Measurements from ENCODE around the gene NCOA1.
"Not testable (repeated sequence)": the region's sequence is repeated elsewhere in the genome, so short reads cannot be mapped to it uniquely, and the experiment has no call there.

The NCOA1 gene

GRCh38 chr2:24477229-24477628 lies 13.8 kb upstream of the NCOA1 start:
- DNase-seq = no peak

DNA sequence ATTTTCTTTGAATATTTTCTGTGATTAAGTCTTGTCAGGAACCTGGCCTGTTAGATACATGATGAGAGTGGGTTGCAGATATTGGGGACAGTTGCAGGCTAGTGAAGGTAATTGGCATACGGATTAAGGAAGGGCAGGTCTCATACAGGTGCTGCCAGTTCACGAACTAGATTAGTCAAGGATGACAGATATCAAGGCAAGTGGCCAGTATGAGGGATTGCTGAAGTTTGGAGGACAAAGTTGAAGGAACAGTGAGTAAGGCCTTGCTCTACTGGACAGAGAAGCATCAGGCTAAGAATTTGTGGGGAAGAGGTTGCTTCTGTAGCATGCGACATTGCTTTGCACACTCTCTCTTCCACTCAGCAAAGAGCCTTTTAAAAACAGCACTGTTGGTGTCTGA lies 12.8 kb upstream of the NCOA1 start:
- no peak for DNase-seq

DNA sequence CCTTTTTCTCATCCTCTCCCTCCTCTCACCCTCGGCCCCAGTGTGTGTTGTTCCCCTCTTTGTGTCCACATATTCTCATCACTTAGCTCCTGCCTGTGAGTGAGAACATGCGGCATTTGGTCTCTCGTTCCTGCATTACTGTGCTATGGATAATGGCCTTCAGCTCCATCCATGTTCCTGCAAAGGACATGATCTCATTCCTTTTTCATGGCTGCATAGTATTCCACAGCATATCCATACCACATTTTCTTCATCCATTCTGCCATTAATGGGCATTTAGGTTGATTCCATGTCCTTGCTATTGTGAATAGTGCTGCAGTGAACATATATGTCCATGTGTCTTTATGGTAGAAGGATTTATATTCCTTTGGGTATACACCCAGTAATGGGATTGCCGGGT lies 10.8 kb upstream of the NCOA1 start:
- no peak for DNase-seq

DNA sequence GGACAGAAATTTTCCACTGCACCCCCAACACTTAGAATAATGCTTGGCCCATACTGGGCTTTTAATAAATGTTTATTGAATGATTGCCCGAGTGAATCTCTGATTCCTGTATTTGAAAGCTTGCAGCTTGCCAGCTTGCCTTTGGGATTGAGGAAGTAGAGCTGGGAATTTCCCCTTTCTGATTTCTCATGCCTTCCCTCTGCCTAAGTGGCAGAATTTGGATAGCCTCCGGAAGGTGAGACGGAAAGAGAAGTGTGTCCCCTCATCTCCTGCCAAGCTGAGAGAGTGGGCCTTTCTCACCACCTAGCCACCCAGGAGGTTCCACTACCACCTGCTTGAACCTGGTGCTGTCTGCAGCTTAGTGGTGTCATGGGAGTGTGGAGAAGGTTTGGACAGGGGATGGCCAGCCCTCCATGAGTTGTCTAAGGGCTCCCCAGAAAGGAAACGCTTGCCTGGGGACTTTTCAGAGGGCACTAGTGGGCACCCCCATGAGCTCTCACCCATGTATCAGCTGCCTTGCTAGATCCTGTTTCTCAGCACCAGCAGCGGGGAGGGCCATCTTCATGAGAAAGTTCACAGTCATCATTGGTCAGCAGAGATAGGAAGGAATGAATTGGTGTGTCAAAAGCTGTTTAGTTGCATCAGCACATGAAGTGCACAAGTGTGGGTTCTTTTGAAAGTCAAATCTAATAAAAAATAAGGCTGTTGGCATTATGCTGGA lies 8.6 kb upstream of the NCOA1 start:
- DNase-seq = no peak

GRCh38 chr2:24482972-24483300 lies 8.1 kb upstream of the NCOA1 start:
- no peak for DNase-seq

DNA sequence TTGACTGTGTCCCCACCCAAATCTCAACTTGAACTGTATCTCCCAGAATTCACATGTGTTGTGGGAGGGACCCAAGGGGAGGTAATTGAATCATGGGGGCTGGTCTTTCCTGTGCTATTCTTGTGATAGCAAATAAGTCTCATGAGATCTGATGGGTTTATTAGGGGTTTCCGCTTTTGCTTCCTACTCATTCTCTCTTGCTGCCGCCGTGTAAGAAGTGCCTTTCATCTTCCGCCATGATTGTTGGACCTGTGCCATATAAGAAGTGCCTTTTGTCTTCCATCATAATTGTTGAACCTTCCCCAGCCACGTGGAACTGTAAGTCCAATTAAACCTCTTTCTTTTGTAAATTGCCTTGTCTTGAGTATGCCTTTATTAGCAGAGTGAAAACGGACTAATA lies 6.4 kb upstream of the NCOA1 start:
- not testable (repeated sequence) for DNase-seq

DNA sequence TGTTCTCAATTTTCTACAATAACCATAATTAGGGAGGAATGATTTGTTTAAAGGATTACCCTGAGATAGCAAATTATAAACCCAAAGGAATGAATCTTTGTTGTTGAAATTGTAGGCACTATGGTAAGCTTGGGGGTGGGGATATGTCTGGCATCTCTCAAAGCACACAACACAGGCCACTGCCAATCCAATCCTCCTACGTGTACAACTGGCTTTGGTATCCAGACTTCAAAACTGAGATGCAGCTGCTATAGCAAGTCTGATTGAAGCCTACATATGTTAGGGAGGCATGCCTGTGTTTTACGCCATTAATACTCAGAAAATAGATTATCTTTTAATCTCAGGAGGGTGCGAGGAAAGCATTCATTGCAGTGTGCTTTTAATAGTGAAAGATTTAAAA lies 5.9 kb upstream of the NCOA1 start:
- DNase-seq = no peak

- no peak for DNase-seq
Observed at GRCh38 chr2:24486636-24487205, 4.3 kb upstream of the NCOA1 start.

DNA sequence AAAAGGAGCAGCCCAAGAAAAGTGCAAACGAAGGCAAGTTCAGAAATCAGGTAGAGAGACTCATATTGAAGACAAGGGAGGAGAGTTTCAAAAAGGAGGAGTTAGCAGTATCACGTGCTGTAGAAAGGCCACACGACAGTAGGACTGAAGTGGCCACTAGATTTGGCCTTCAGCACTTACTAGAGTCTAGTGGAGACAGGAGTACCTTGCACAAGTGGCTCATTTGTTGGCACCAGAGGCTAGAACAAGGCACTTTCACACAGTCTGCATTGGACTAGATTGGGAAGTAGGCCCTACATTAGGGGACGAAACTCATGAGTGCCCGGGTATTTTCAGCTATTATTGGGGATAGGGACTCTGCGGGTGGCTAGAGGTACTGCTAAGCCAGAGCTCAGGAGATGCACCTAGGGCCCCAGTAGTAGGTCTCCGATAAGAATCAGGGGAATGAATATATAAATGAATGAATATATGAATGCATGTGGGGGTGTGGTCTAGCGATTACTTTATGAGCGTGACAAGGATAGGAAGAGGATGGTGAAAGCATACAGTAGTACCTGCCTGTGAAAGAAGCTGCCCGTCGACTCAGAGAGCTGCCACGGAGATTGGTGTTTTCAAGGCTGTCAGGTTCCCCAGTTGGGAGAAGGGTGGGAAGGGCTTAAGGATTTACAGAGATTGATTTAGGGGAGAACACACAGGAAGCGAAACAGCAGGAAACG lies 1.4 kb upstream of the NCOA1 start:
- no peak for DNase-seq

DNA sequence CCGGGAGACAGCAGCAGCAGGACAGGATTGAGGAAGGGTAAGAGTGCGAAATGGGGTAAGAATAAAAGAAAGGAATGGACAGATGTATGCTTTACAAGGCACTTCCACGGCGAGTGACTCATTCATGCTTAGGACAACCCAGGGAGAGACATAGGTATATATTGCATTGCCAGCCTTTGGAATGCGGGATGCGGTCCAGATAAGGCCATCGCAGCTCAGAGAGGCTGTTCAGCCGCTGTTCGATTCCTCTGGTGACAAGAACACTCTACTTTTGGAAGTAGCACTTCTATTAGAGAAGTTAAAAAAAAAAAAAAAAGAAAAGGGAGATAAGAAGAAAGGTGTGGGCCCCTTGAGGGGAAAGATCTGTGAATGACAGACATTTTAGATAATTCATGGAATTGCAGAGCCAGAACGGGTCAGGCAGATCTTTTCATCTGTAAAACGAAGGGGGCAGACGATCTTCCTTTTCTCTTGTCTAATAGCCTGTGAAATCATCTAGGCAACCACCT lies 819 bp upstream of the NCOA1 start:
- no peak for DNase-seq

GRCh38 chr2:24491542-24492420 lies 727 bp downstream of the NCOA1 start:
- no peak for DNase-seq

DNA sequence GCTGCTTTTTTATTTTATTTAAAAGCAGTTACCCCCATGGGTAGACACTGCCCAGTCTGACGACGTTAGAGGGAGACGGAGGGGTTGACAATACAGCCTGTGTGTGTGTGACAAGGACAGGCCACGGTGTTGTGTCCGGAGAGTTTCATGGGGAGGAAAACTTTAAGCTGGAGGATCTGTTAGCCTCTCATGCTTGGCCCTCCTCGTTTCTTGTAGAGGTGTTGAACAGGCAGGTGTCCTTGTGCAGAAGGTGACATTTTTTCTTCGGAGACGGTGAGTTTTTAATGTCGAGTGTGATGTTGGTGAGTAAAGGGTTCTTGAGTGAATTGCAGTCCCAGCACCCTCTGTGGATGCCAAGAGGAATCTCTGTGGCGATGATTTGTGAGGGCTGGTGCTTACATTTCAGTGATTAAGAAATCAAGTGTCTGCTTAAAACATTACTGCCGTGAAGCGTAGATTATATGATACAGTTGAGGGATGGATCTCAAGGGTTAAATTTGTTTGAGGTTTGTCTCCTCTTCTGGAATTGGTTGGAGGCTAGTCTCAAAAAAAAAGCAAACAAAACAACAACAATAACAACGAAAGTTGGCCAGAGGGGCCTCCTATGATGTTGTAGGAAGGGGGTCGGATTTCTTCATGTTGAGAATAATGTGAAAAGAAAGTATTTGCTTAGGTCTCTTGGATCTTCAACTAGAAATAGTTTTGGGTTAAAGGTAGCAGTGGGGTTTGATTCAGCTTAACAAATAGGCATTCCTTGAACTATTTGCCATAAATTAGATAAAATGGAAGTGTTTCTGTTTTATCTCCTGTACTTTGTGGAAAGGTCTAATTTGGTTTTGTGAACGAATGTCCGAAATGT lies 1.6 kb downstream of the NCOA1 start:
- no peak for DNase-seq

DNA sequence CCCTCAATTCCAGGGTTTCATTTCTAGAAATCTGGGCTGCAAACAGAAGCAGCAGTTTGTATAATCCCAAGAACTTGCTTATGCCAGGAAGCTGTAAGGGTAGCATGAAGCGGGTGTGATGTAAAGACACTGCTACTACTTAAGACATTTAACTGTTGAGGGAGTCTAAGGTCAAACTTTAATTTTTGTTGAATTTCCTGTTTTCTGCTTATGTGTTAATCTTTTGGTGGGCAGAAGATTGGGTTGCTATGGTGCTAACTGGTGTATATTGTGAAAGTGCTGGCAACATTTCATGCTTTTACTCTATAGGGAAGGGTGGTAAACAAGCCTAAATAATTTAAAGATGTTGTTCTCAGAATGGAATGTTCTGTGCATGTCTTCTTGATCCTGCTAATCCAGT lies 2.7 kb downstream of the NCOA1 start:
- no peak for DNase-seq

DNA sequence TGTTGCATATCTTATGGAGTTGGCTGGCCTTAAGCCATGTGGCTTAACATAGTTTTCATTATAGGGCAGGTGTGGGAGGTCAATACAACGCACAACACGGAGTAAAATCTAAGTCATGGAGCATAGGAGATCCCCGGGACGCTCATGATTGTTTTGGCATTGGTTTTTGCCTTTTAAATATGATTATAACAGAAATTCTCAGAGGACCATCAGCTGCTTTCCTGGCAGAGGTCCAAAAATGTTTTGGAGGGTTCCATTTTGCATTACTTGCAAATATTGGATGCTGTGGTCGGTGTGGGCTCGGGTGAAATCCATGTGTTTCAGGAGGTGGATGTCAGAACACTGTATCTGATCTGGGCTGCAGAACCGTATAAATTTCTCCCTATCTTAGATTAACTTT lies 3.4 kb downstream of the NCOA1 start:
- no peak for DNase-seq

- no peak for DNase-seq
Observed at GRCh38 chr2:24495451-24495850, 4.4 kb downstream of the NCOA1 start.

GRCh38 chr2:24496959-24497358 lies 5.9 kb downstream of the NCOA1 start:
- no peak for DNase-seq

- no peak for DNase-seq
Observed at GRCh38 chr2:24497685-24498084, 6.6 kb downstream of the NCOA1 start.

- DNase-seq = no peak
Observed at GRCh38 chr2:24498121-24498520, 7.1 kb downstream of the NCOA1 start.

- no peak for DNase-seq
Observed at GRCh38 chr2:24501813-24502212, 10.8 kb downstream of the NCOA1 start.

- DNase-seq = no peak
Observed at GRCh38 chr2:24505534-24506275, 14.7 kb downstream of the NCOA1 start.

GRCh38 chr2:24507549-24507948 lies 16.5 kb downstream of the NCOA1 start:
- DNase-seq = no peak

GRCh38 chr2:24508878-24509277 lies 17.8 kb downstream of the NCOA1 start:
- DNase-seq = no peak
